Activated CD4-positive, alpha-beta T cell treated with anti-CD3 and anti-CD28 coated beads, Interleukin-2, amount 50 U/mL, for 24 hours (primary cell): ENCODE data around the gene TRIM10.

Experiments used
- DNase-seq, 2 donors: peaks; one replicate each; pipeline ENCODE4 v3.0.0-alpha.2; 2020; ENCODE audit warnings: low read depth in 1 of 2, low spot score in 1 of 2

TRIM10 gene

GRCh38 chr6:30160785-30161531 lies at the start of gene TRIM10:
Gene TRIM10, minus strand, starts transcription at chr6:30161211. Its CDS starts 353 bp downstream, at chr6:30160858.
- no peak for DNase-seq

GRCh38 chr6:30207619-30208295 lies 46.7 kb upstream of the TRIM10 start:
- no peak for DNase-seq

- no peak for DNase-seq
Measured at GRCh38 chr6:30206799-30207618, 46.0 kb upstream of the TRIM10 start.

GRCh38 chr6:30206152-30206551 lies 45.1 kb upstream of the TRIM10 start:
- DNase-seq = no peak

GRCh38 chr6:30204116-30204515 lies 43.1 kb upstream of the TRIM10 start:
- no peak for DNase-seq

- DNase-seq = no peak
Measured at GRCh38 chr6:30202366-30202765, 41.4 kb upstream of the TRIM10 start.

GRCh38 chr6:30200551-30201281 lies 39.7 kb upstream of the TRIM10 start:
- DNase-seq = no peak

GRCh38 chr6:30198166-30199084 lies 37.4 kb upstream of the TRIM10 start:
- DNase-seq = no peak

GRCh38 chr6:30196376-30196775 lies 35.4 kb upstream of the TRIM10 start:
- DNase-seq = no peak

GRCh38 chr6:30195951-30196350 lies 34.9 kb upstream of the TRIM10 start:
- DNase-seq = no peak

- no peak for DNase-seq
Measured at GRCh38 chr6:30194797-30195690, 34.0 kb upstream of the TRIM10 start.

- no peak for DNase-seq
Measured at GRCh38 chr6:30192076-30192475, 31.1 kb upstream of the TRIM10 start.

- no peak for DNase-seq
Measured at GRCh38 chr6:30188541-30188940, 27.5 kb upstream of the TRIM10 start.

GRCh38 chr6:30185846-30186484 lies 25.0 kb upstream of the TRIM10 start:
- DNase-seq = no peak

GRCh38 chr6:30184417-30185031 lies 23.5 kb upstream of the TRIM10 start:
- DNase-seq = no peak

GRCh38 chr6:30180145-30180544 lies 19.1 kb upstream of the TRIM10 start:
- no peak for DNase-seq

- DNase-seq = no peak
Measured at GRCh38 chr6:30178837-30179236, 17.8 kb upstream of the TRIM10 start.

- DNase-seq = no peak
Measured at GRCh38 chr6:30175765-30176164, 14.8 kb upstream of the TRIM10 start.
